IMR-90 (cell line): Measurements from ENCODE around the gene COX6B2. TPM values are rescaled to one million over a fixed set of nuclear protein-coding genes. Genes with fewer than 3 reads are reported as not detected.

Experiments used
- ATAC-seq: fragments of 200-7000 bp; cut with Tn5 transposase; 2 replicates; pipeline ENCODE4 v1.9.1; 2020; ENCODE audit warnings: low read depth, mild to moderate bottlenecking, moderate library complexity
- BruUV-seq: library from RNA; stranded (reverse); fragments of 400-500 nt; replicated peaks from 2 replicates; lab custom pipeline; 2021; lab: Mats Ljungman, UMichigan
- CTCF ChIA-PET: fragments of 300-600 bp; formaldehyde crosslinking; extraction: SDS; loops from one replicate; lab custom pipeline; 2021; ENCODE audit warnings: antibody characterized with exemption; lab: Yijun Ruan, JAX
- POLR2A ChIA-PET: fragments of 300-600 bp; sonication (Branson Sonifier 250); formaldehyde crosslinking; loops from one replicate; lab custom pipeline; 2022; ENCODE audit warnings: antibody characterized with exemption; ENCODE audit not compliant: unreplicated experiment; lab: Charles Lee
- DNase-seq: peaks from one replicate; pipeline ENCODE4 v3.0.0; 2013
- H2AFZ ChIP-seq: replicated peaks from 2 replicates; pipeline ENCODE3; 2013; ENCODE audit warnings: low read length, mild to moderate bottlenecking; ENCODE audit not compliant: poor library complexity
- H2AK5ac ChIP-seq: 2 replicates; pipeline ENCODE4 v1.6.1; 2013; ENCODE audit warnings: low read depth, low read length, inconsistent platforms
- H2AK9ac ChIP-seq: replicated peaks from 2 replicates; pipeline ENCODE3; 2013; ENCODE audit warnings: mild to moderate bottlenecking, low read depth, low read length, moderate library complexity; ENCODE audit not compliant: poor library complexity
- H2BK120ac ChIP-seq: 2 replicates; pipeline ENCODE4 v1.6.1; 2013; ENCODE audit warnings: low read depth, low read length, inconsistent platforms
- H2BK15ac ChIP-seq: 3 replicates; pipeline ENCODE4 v1.6.1; 2013; ENCODE audit warnings: low read depth, low read length, inconsistent platforms
- H2BK20ac ChIP-seq: 2 replicates; pipeline ENCODE4 v1.6.1; 2013; ENCODE audit warnings: low read depth, mild to moderate bottlenecking, inconsistent platforms, low read length, moderate library complexity
- H2BK5ac ChIP-seq: 2 replicates; pipeline ENCODE4 v1.6.1; 2013; ENCODE audit warnings: mild to moderate bottlenecking, low read depth, low read length, inconsistent platforms; ENCODE audit not compliant: poor library complexity, severe bottlenecking
- H3K14ac ChIP-seq: replicated peaks from 2 replicates; pipeline ENCODE4 v1.6.1; 2013; ENCODE audit warnings: low read depth, low read length, inconsistent platforms
- H3K18ac ChIP-seq: 2 replicates; pipeline ENCODE4 v1.6.1; 2013; ENCODE audit warnings: low read depth, low read length, control low read depth
- H3K23ac ChIP-seq: 2 replicates; pipeline ENCODE4 v1.6.1; 2013; ENCODE audit warnings: low read depth, low read length, inconsistent platforms
- H3K27ac ChIP-seq: 2 replicates; pipeline ENCODE4 v1.5.1; 2013; ENCODE audit warnings: mild to moderate bottlenecking, control low read depth, low read length; ENCODE audit not compliant: insufficient read depth
- H3K27me3 ChIP-seq: 2 replicates; pipeline ENCODE4 v1.6.1; 2013; ENCODE audit warnings: low read length; ENCODE audit not compliant: control insufficient read depth, insufficient read depth
- H3K36me3 ChIP-seq: 2 replicates; pipeline ENCODE4 v1.6.1; 2013; ENCODE audit warnings: low read length, mixed read lengths; ENCODE audit not compliant: control insufficient read depth, insufficient read depth
- H3K4ac ChIP-seq: 2 replicates; pipeline ENCODE4 v1.6.1; 2013; ENCODE audit warnings: low read depth, low read length, inconsistent platforms
- H3K4me1 ChIP-seq: 2 replicates; pipeline ENCODE4 v1.6.1; 2013; ENCODE audit warnings: low read length, mixed read lengths; ENCODE audit not compliant: control insufficient read depth, insufficient read depth
- H3K4me2 ChIP-seq: 2 replicates; pipeline ENCODE4 v1.6.1; 2013; ENCODE audit warnings: low read depth, mild to moderate bottlenecking, control low read depth, low read length, moderate library complexity
- H3K4me3 ChIP-seq: 2 replicates; pipeline ENCODE4 v1.5.1; 2013; ENCODE audit warnings: low read depth, mild to moderate bottlenecking, control low read depth, low read length, moderate library complexity; ENCODE audit not compliant: insufficient read depth
- H3K56ac ChIP-seq: 2 replicates; pipeline ENCODE4 v1.6.1; 2013; ENCODE audit warnings: low read length, inconsistent platforms; ENCODE audit not compliant: insufficient read depth; ENCODE audit errors: extremely low read depth
- H3K79me1 ChIP-seq, 2 experiments: 2 replicates each; pipeline ENCODE4 v1.6.1; 2013; ENCODE audit warnings: low read length in 2 of 2, inconsistent platforms in 1 of 2, low read depth in 1 of 2
- H3K9ac ChIP-seq: 2 replicates; pipeline ENCODE4 v1.6.1; 2013; ENCODE audit warnings: low read depth, low read length, control low read depth
- H3K9me1 ChIP-seq: 2 replicates; pipeline ENCODE4 v1.6.1; 2013; ENCODE audit warnings: low read length, inconsistent platforms; ENCODE audit not compliant: insufficient read depth
- H3K9me3 ChIP-seq: 2 replicates; pipeline ENCODE4 v1.6.1; 2013; ENCODE audit warnings: low read length; ENCODE audit not compliant: control insufficient read depth, insufficient read depth
- H4K20me1 ChIP-seq: 2 replicates; pipeline ENCODE4 v1.6.1; 2013; ENCODE audit warnings: low read length, inconsistent platforms; ENCODE audit not compliant: insufficient read depth
- H4K5ac ChIP-seq: 2 replicates; pipeline ENCODE4 v1.6.1; 2013; ENCODE audit warnings: mild to moderate bottlenecking, low read depth, low read length, control low read depth
- H4K8ac ChIP-seq, 2 experiments: 2 replicates each; pipeline ENCODE4 v1.6.1; 2013; ENCODE audit warnings: low read depth in 2 of 2, low read length in 2 of 2, control low read depth in 1 of 2, inconsistent platforms in 1 of 2
- H4K91ac ChIP-seq: 2 replicates; pipeline ENCODE4 v1.6.1; 2013; ENCODE audit warnings: low read depth, low read length, inconsistent platforms; ENCODE audit not compliant: insufficient read depth
- ELK1 ChIP-seq: fragments of 150-350 bp; IDR thresholded peaks from 2 replicates; pipeline ENCODE4 v1.6.1; 2016; ENCODE audit warnings: low read depth, mild to moderate bottlenecking, low read length, moderate library complexity, borderline replicate concordance
- MAFK ChIP-seq: IDR thresholded peaks from 2 replicates; pipeline ENCODE4 v1.6.1; 2012; ENCODE audit warnings: low read depth, low read length, improper control_type of control experiment
- MXI1 ChIP-seq: IDR thresholded peaks from 2 replicates; pipeline ENCODE4 v1.6.1; 2012; ENCODE audit warnings: low read depth, mild to moderate bottlenecking, low read length, moderate library complexity, borderline replicate concordance
- RFX5 ChIP-seq: IDR thresholded peaks from 2 replicates; pipeline ENCODE4 v1.8.0; 2012; ENCODE audit warnings: low read depth, mild to moderate bottlenecking, low read length, moderate library complexity
- USF2 ChIP-seq: fragments of 150-350 bp; IDR thresholded peaks from 2 replicates; pipeline ENCODE4 v1.6.1; 2017; ENCODE audit warnings: mild to moderate bottlenecking, antibody characterized with exemption, low read length, low read depth
- WGBS, 2 experiments: methylation state at CpG; one replicate each; pipeline versions ENCODE4 v1.1.5 to v1.1.7; 2013; ENCODE audit warnings: missing lambda C conversion rate in 2 of 2; ENCODE audit not compliant: insufficient read length in 1 of 2; ENCODE audit errors: extremely low coverage in 2 of 2; 5-methylcytosine and 5-hydroxymethylcytosine counted together
- dilution Hi-C: fragments of 300-500 bp; cut with HindIII; formaldehyde crosslinking; loops from one replicate; pipeline ENCODE4 v1.14.3; 2018; ENCODE audit warnings: low sequenced_read_pairs; ENCODE audit not compliant: unreplicated experiment
- in situ Hi-C: fragments of 300-500 bp; cut with MboI; formaldehyde crosslinking; loops from 3 replicates; pipeline ENCODE4 v1.14.3; 2019; ENCODE audit warnings: low sequenced_read_pairs, inconsistent platforms, mixed read lengths
- intact Hi-C: fragments of 100-400 bp; cut with micrococcal nuclease; formaldehyde crosslinking; loops from 2 replicates; pipeline ENCODE4 v1.10.0; 2022
- polyA plus RNA-seq, 3 experiments: library from polyadenylated mRNA; depleted of rRNA; stranded (reverse); fragments of >200 nt; gene quantifications; 2 replicates each; pipeline ENCODE4 v1.2.3, GENCODE V29; 2012; ENCODE audit warnings: low replicate concordance in 1 of 3
- total RNA-seq: library from RNA; depleted of rRNA; stranded (reverse); fragments of >200 nt; gene quantifications from 2 replicates; pipeline ENCODE4 v1.2.3, GENCODE V29; 2012

The COX6B2 gene
- total and polyA plus RNA-seq, 2 of the 4 experiments (the other 2 are of a cell fraction): 0.19 TPM; not detected in 1

GRCh38 chr19:55386493-55386971 is 32.0 kb upstream of the COX6B2 start:
- peaks cover 58% of the 10 kb centered on the region for H4K20me1 ChIP-seq

More at GRCh38 chr19:55386493-55386971, 32.0 kb upstream of the COX6B2 start:
- peak overlapping the region; percentile 65 for H2BK5ac ChIP-seq
- in situ Hi-C loops: loop anchor here (10.0 kb wide), 1 partner anchor 92 kb away; no protein-coding TSS in a partner anchor
- WGBS, 2 experiments: 2% methylated on average over 22 of the region's 33 CpGs; no CpG with 5 or more reads in 1 of the 2 experiments
- H2AFZ ChIP-seq: no peak overlapping the region
- no peak overlapping the region for H3K18ac ChIP-seq
- peaks cover 34% of the 10 kb centered on the region for H3K9me1 ChIP-seq
- H3K4me2 ChIP-seq: peak overlapping the region; percentile 96
- ATAC-seq (no peak), DNase-seq (no peak)
- POLR2A ChIA-PET: interaction anchor here (0.5 kb wide), 1 partner anchor 9 kb away, joined by 6 read pairs; no protein-coding TSS in a partner anchor
- H3K36me3 ChIP-seq: peaks cover 48% of the 10 kb centered on the region
- peak overlapping the region; percentile 91 for H3K9ac ChIP-seq
- H3K27me3 ChIP-seq: no peaks in the 10 kb centered on the region
- H4K5ac ChIP-seq: no peak overlapping the region
- dilution Hi-C loops: no loop called here
- peak overlapping the region; percentile 30 to 75; a peak in 1 of 4 replicates for H4K8ac ChIP-seq
- peaks cover 47% of the 10 kb centered on the region for H3K4me1 ChIP-seq
- no peaks in the 10 kb centered on the region for H3K9me3 ChIP-seq
- intact Hi-C loops: loop anchor here (5.0 kb wide), 2 partner anchors 84 to 104 kb away; partner anchors contain the start of genes BRSK1 and HSPBP1
- TF ChIP-seq ELK1 (no peak), MXI1 (0 out of 2 replicates have a peak, but pooled peaks have one; percentile 45), RFX5 (no peak), MAFK (no peak), USF2 (no peak)
- H4K91ac ChIP-seq: no peak overlapping the region; the same call in 1 of the 2 replicates
- peak overlapping the region; percentile 74 for H3K4me3 ChIP-seq
- H2AK9ac ChIP-seq: peak overlapping the region; percentile 99
- peak overlapping the region; percentile 90 for H3K23ac ChIP-seq
- H3K4ac ChIP-seq: peak overlapping the region; percentile 85
- peak overlapping the region; percentile 93 for H2AK5ac ChIP-seq
- CTCF ChIA-PET: no interaction called here
- H2BK20ac ChIP-seq: no peak overlapping the region
- no peak overlapping the region for H2BK120ac ChIP-seq
- H3K79me1 ChIP-seq: peaks cover 29 to 61% of the 10 kb centered on the region in 2 experiments
- H3K27ac ChIP-seq: peak overlapping the region; percentile 85
- no peak overlapping the region for H2BK15ac ChIP-seq
- peak overlapping the region; percentile 73 for H3K14ac ChIP-seq
- BruUV-seq: no TSS peak
- H3K56ac ChIP-seq: peak overlapping the region; percentile 74
